Muscle of arm (tissue), 12 donors: ENCODE data around the gene MYH16. TPM values are rescaled to one million over a fixed set of nuclear protein-coding genes. Genes with fewer than 3 reads are reported as not detected.
"Not testable (repeated sequence)": the region's sequence is repeated elsewhere in the genome, so short reads cannot be mapped to it uniquely, and the experiment has no call there.

Experiments
- DNase-seq: peaks from one replicate; pipeline ENCODE4 v3.0.0-alpha.2; 2013
- polyA plus RNA-seq, 12 donors: library from polyadenylated mRNA; unstranded; fragments of 120-200 nt; gene quantifications; one replicate each; pipeline ENCODE4 v1.2.1, GENCODE V29; 2013; ENCODE audit not compliant: insufficient read length in 12 of 12

Gene MYH16
- polyA plus RNA-seq, 12 donors, result 0.12 to 0.49 (median 0.23) TPM; not detected in 3

DNA sequence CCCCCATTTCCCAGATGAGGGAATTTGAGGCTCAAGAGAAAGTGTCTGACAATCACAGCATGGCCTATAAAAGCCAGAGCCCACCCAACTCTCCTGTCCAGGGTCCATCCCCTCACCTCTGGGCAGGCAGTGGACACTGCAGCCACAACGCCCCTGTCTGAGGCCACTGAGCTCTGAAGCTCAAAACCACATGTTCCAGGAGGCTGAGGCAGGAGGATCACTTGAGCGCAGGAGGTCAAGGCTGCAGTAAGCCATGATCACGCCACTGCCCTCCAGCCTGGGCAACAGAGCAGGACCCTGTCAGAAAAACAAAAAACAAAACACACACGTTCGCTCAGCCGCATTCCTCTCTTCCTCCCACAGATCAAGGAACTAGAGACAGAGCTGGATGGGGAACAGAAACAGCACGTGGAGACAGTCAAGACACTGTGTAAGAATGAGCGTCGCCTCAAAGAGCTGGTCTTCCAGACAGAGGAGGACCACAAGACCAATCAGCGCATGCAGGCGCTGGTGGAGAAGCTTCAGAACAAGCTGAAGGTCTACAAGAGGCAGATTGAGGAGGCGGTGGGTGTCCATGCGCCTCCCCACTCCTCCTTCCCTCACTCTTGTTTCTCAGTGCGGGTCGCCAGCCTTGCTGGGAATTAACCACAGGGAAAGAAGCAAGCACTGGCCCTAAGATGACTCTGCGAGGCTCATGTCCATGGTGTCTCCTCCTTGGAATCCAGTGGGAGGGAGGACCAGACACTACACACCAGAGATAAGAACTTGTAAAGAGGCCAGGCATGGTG lies 33.0 kb downstream of the MYH16 start:
- DNase-seq, result no peak

- no peak for DNase-seq
Measured at GRCh38 chr7:99308461-99309074, 35.9 kb downstream of the MYH16 start.

GRCh38 chr7:99309111-99309510 lies 36.5 kb downstream of the MYH16 start:
- no peak for DNase-seq

DNA sequence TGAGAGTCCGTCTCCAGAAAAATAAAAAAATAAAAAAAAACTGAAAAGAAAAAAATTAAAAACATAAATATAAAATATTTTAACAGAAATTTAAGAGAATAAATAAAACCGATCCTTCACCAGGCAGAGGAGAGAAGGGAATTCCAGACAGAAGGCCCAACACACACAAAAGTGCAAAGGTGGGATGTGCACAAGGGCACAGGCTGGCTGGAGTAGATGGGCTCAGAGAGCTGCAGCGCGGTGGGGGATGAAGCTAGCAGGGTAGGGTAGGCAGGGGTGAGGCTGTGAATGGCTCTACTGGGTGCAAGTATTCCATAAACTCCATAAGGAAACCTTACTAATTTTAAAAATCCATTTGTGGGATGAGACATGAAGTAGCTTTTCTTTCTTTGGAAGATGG lies 37.4 kb downstream of the MYH16 start:
- DNase-seq, result no peak

GRCh38 chr7:99311702-99312101 lies 39.1 kb downstream of the MYH16 start:
- DNase-seq, result no peak

- DNase-seq, result peak; percentile 47
Measured at GRCh38 chr7:99312316-99313203, 39.9 kb downstream of the MYH16 start.

DNA sequence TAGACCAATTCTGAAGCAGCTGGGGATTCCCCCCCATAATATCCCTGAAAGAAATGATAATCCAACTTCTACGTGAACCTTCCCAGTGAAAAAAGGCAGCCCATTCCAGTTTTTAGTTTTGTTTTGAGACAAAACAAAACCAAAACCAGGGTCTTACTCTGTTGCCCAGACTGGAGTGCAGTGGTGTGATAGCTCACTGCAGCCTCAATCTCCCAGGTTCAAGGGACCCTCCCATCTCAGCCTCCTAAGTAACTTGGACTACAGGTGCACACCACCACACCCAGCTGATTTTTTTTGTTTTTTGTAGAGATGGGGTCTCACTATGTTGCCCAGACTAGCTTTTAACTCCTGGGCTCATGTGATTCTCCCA lies 40.5 kb downstream of the MYH16 start:
- DNase-seq, result no peak

GRCh38 chr7:99314504-99314903 lies 41.9 kb downstream of the MYH16 start:
- no peak for DNase-seq

GRCh38 chr7:99320371-99320770 lies 47.7 kb downstream of the MYH16 start:
- no peak for DNase-seq

- DNase-seq, result not testable (repeated sequence)
Measured at GRCh38 chr7:99322659-99323058, 50.0 kb downstream of the MYH16 start.

GRCh38 chr7:99324559-99324958 lies 51.9 kb downstream of the MYH16 start:
- no peak for DNase-seq

- no peak for DNase-seq
Measured at GRCh38 chr7:99325001-99325493, 52.4 kb downstream of the MYH16 start.

- peak; percentile 97 for DNase-seq
Measured at GRCh38 chr7:99325592-99326407, 53.2 kb downstream of the MYH16 start, which contains the start of gene ARPC1A. TSS of gene ARPC1A (plus strand) at chr7:99325898. CDS start at chr7:99333354, 7,456 bp downstream.

- peak; percentile 2 for DNase-seq
Measured at GRCh38 chr7:99326408-99326782, 53.8 kb downstream of the MYH16 start.

- DNase-seq, result not testable (repeated sequence)
Measured at GRCh38 chr7:99330314-99330961, 57.8 kb downstream of the MYH16 start.

DNA sequence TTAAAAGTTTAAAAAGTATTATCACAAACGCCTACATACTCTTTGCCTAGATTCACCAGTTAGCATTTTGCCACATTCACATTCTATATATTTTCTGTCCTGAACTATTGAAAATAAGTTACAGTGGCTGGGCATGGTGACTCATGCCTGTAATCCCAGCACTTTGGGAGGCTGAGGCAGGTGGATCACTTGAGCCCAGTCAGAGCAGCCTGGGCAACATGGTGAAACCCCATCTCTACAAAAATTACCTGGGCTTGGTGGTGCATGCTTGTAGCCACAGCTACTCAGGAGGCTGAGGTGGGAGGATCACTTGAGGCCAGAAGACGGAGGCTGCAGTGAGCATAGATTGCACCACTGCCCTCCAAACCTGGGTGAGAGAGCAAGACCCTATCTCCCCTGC lies 58.4 kb downstream of the MYH16 start:
- DNase-seq, result no peak

GRCh38 chr7:99339595-99339994 lies 67.0 kb downstream of the MYH16 start:
- no peak for DNase-seq

DNA sequence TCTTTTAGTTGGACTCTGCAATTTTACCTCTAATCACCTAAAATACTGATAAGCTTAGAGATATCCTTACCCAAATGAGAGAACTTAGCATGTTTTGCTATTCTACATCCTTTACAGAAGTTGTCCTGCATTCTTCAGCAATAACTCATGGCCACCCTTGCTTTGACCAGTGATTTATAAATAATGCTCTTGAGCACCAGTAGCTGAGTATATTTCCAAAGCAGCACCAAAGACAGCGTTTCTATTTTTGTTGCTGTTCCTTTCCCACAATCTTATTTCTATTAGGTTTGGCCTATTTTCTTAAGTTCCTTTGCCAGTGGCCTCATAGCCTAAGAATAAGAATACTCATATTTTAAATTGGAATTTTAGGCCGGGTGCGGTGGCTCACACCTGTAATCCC lies 68.0 kb downstream of the MYH16 start:
- no peak for DNase-seq

GRCh38 chr7:99344061-99344647 lies 71.5 kb downstream of the MYH16 start:
- no peak for DNase-seq

DNA sequence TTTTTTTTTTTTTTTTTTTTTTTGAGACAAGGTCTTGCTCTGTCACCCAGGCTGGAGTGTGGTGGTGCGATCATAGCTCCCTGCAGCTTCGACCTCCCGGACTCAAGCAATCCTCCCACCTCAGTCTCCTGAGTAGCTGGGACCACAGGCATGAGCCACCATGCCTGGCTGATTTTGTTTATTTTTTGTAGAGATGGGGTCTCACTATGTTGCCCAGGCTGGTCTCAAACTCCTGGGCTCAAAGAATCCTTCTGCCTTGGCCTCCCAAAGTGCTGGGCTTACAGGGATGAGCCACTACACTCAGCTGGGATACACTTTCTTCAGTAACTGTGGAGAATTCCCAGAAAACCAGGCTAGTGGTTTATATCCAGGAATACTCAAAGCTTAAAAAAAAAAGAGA lies 78.0 kb downstream of the MYH16 start:
- not testable (repeated sequence) for DNase-seq
